Measurements from ENCODE around the gene TDRD7.

- TF ChIP-seq CTCF (IDR thresholded peaks at IDR 0.05; ENCODE audit: low read depth, low read length) (no peak), POLR2A (IDR thresholded peaks at IDR 0.05; ENCODE audit: extremely low read depth, insufficient read length) (no peak), MAX (IDR thresholded peaks at IDR 0.05; ENCODE audit: low read depth, low read length) (peak; percentile 21; the same call in 1 of the 2 replicates)
Measured at GRCh38 chr9:97480174-97480573, 68.3 kb downstream of the TDRD7 start.

All from NB4 (cell line).